ENCODE data around the gene SEMA5B.

The SEMA5B gene

GRCh38 chr3:123061856-123062255 is 34.3 kb upstream of the SEMA5B start:
- no peak for DNase-seq (ENCODE audit: low read depth)
- no peak overlapping the region for H3K4me3 ChIP-seq (ENCODE audit: low read depth, low read length)

DNA sequence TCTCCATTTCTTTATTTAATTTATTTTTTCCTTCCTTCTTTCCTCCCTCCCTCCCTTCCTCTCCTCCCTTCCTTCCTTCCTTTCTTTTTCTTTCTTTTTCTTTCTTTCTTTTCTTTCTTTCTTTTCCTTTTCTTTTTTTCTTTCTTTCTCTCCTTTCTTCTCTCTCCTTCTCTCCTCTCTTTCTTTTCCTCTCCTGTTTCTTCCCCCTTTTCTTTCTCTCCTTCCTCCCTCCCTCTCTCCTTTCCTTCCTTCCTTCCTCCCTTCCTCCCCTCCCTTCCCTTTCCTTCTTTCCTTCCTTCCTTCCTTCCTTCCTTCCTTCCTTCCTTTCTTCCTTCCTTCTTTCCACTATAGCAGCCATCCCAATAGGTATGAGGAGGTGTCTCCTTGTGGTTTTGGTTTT is 32.5 kb upstream of the SEMA5B start:
- no peak overlapping the region for H3K4me3 ChIP-seq (ENCODE audit: low read depth, low read length)
- no peak for DNase-seq (ENCODE audit: low read depth)

- DNase-seq (ENCODE audit: low read depth): no peak
- no peak overlapping the region for H3K4me3 ChIP-seq (ENCODE audit: low read depth, low read length)
These were observed 30.9 kb upstream of the SEMA5B start for GRCh38 chr3:123058505-123058904.

- H3K4me3 ChIP-seq (ENCODE audit: low read depth, low read length): no peak overlapping the region
- DNase-seq (ENCODE audit: low read depth): no peak
These were observed 27.8 kb upstream of the SEMA5B start for GRCh38 chr3:123055352-123055751.

- H3K4me3 ChIP-seq (ENCODE audit: low read depth, low read length): no peak overlapping the region
- no peak for DNase-seq (ENCODE audit: low read depth)
These were observed 27.4 kb upstream of the SEMA5B start for GRCh38 chr3:123054931-123055330.

GRCh38 chr3:123054109-123054778 is 26.7 kb upstream of the SEMA5B start:
- H3K4me3 ChIP-seq (ENCODE audit: low read depth, low read length): no peak overlapping the region
- DNase-seq (ENCODE audit: low read depth): no peak

DNA sequence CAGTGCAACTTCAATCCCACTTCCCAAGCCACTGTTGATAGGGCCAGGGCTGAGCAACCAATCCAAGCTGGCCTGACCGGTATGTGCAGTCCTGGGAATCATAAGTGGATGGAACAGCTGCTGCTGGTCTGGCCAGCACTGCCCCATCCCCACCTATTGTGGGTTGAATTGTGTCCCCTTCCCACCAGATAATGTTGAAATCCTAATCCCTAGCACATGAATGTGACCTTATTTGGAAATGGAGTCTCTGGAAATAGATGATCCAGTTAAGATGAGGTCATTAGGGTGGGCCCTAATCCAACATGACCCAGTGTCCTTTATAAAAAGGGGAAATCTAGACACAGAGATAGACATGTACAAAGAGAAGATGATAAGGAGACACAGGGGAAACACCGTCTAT is 25.5 kb upstream of the SEMA5B start:
- no peak for DNase-seq (ENCODE audit: low read depth)
- no peak overlapping the region for H3K4me3 ChIP-seq (ENCODE audit: low read depth, low read length)

- no peak for DNase-seq (ENCODE audit: low read depth)
These were observed 23.1 kb upstream of the SEMA5B start for GRCh38 chr3:123050666-123051065.

GRCh38 chr3:123048480-123049237 is 21.1 kb upstream of the SEMA5B start:
- DNase-seq (ENCODE audit: low read depth): no peak
- no peak overlapping the region for H3K4me3 ChIP-seq (ENCODE audit: low read depth, low read length)

More at GRCh38 chr3:123050666-123051065, 23.1 kb upstream of the SEMA5B start:
- H3K4me3 ChIP-seq (ENCODE audit: low read depth, low read length): no peak overlapping the region

DNA sequence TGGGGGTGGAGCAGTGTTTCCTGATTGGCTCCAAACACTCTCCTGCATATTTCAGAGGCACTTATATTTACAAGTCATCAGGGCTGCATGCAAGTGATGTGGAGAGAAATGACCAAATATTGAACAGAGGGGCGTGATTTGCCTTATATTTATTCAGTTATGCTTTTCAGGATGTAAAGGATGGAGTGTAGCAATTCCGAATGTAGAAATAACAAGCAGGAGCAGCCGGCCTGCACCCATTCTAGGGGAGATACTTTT is 19.4 kb upstream of the SEMA5B start:
- H3K4me3 ChIP-seq (ENCODE audit: low read depth, low read length): no peak overlapping the region
- no peak for DNase-seq (ENCODE audit: low read depth)

GRCh38 chr3:123046262-123047061 is 18.9 kb upstream of the SEMA5B start:
- no peak overlapping the region for H3K4me3 ChIP-seq (ENCODE audit: low read depth, low read length)
- no peak for DNase-seq (ENCODE audit: low read depth)

- no peak overlapping the region for H3K4me3 ChIP-seq (ENCODE audit: low read depth, low read length)
- no peak for DNase-seq (ENCODE audit: low read depth)
These were observed 17.6 kb upstream of the SEMA5B start for GRCh38 chr3:123044981-123045763.

- H3K4me3 ChIP-seq (ENCODE audit: low read depth, low read length): no peak overlapping the region
- DNase-seq (ENCODE audit: low read depth): no peak
These were observed 14.8 kb upstream of the SEMA5B start for GRCh38 chr3:123042413-123042812.

DNA sequence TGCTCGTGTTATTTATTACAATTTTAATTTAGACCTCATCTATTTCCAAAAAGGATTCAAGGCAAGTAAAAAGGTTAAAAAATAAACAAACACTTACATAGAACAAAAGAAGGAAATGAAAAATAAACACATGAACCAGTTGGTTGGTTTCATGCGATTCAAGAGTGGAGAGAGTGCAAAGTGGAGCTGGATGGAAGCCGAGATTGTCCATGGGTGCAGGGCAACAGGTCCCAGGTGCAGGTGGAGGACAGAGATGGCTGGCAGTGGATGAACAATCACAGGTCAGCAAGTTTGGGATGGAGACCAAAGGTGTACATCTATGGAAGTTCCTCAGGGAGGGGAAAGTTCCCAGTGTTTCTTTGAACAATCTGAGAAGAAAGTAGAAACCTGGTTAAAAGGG is 11.6 kb upstream of the SEMA5B start:
- no peak overlapping the region for H3K4me3 ChIP-seq (ENCODE audit: low read depth, low read length)
- no peak for DNase-seq (ENCODE audit: low read depth)

DNA sequence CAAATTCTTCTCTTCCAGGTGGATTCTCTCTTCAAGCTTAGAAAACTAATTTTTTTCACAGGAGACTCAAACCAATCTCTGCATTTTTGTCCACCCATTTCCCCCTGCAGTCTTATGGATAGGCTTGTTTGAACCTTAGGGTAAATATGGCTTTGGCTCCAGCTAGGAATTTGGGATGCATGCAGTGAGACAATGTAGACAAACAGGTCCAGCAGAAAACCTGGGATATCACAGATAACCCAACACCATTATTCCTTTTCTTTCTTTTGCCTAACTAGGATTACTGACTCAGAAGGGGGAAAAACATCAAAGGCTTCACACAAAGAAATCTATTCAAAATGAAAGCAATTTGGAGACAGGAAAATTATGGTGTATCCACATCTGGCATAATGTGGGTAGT is 11.2 kb upstream of the SEMA5B start:
- no peak overlapping the region for H3K4me3 ChIP-seq (ENCODE audit: low read depth, low read length)
- DNase-seq (ENCODE audit: low read depth): no peak

- DNase-seq (ENCODE audit: low read depth): no peak
- no peak overlapping the region for H3K4me3 ChIP-seq (ENCODE audit: low read depth, low read length)
These were observed 9.4 kb upstream of the SEMA5B start for GRCh38 chr3:123037015-123037375.

- DNase-seq (ENCODE audit: low read depth): peak; percentile 25
- no peak overlapping the region for H3K4me3 ChIP-seq (ENCODE audit: low read depth, low read length)
These were observed 8.9 kb upstream of the SEMA5B start for GRCh38 chr3:123036352-123037014.

DNA sequence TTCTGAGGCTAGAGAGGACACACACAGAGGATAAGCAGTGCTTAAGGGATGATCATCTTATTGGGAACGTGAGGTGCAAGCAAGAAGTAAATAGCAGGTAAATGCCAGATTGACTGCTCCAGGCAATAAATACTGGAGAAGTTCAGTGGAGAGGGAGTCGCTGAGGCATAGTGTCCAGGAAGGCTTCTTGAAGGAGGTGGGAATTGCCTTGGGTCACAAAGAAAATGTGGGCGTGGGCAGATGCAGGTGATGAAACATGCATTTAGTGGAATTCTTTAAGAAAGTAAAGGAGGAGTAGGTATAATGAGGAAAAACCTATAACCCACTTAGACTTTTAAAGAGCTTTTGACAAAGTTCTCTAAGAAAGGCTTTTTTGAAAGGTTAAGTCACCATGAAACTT is 7.4 kb upstream of the SEMA5B start:
- no peak for DNase-seq (ENCODE audit: low read depth)
- no peak overlapping the region for H3K4me3 ChIP-seq (ENCODE audit: low read depth, low read length)

DNA sequence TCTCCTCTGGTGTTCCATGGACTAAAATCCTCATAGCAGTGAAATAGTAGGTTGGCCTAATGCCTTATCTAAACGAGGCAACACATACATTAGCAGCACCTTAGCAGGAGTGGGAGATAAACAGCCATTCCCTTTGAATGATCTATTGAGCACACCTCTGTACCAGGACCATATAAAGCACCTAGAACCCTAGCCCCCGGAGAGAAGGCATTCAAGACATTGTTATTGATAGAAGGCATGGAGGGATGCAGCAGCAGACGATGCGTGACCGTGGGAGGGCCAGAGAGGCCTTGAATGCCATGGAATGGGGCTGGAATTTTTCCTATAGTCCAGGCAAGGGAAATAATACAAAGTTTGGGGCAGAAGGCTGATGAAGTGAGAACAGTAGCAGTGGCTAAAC is 6.6 kb upstream of the SEMA5B start:
- no peak overlapping the region for H3K4me3 ChIP-seq (ENCODE audit: low read depth, low read length)
- no peak for DNase-seq (ENCODE audit: low read depth)

DNA sequence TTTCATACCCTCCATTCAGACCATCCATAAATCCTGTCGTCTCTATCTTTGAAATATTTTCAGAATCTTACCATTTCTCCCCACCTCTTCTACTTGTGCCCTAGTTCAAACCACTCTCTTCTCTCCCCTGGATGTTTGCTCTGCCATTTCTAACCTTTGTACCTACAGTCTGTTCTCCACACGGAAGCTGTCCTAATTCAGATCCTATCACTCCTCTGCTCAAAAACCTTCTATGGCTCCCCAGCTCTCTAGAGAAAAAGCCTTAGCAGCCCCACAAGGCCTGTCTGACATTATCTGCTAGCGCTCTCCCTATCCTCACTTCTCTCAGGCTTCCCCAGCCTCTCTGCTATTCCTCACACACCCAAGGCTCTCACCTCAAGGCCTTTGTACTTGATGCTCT is 4.5 kb upstream of the SEMA5B start:
- DNase-seq (ENCODE audit: low read depth): no peak
- H3K4me3 ChIP-seq (ENCODE audit: low read depth, low read length): no peak overlapping the region
